ENCODE measurements around the gene NUP155.
"Not testable (repeated sequence)": the region's sequence is repeated elsewhere in the genome, so short reads cannot be mapped to it uniquely, and the experiment has no call there.

The NUP155 gene

GRCh38 chr5:37370550-37370863 is 399 bp downstream of the NUP155 start:
- ChIA-PET CTCF (interaction anchor here (0.6 to 1.4 kb wide), 5 partner anchors 8 to 822 kb away, joined by 3 to 7 read pairs (median 3); partner anchors contain the start of gene WDR70), POLR2A (interaction anchor here (0.7 to 1.9 kb wide), 14 partner anchors 9 to 1218 kb away, joined by 3 to 85 read pairs (median 4); partner anchors contain the start of genes CPLANE1, LMBRD2, NIPBL and SKP2)
- TF ChIP-seq ZNF433 (tag by site-specific recombination; IDR thresholded peaks at IDR 0.05; ENCODE audit: low read depth) (no peak), PBX3 (CRISPR knock-in tag; IDR thresholded peaks at IDR 0.05) (no peak), RBAK (tag by site-specific recombination; IDR thresholded peaks at IDR 0.05) (no peak), ZNF558 (tag by site-specific recombination; IDR thresholded peaks at IDR 0.05) (0 out of 2 replicates have a peak, but pooled peaks have one; percentile 5), ZBTB21 (tag by site-specific recombination; IDR thresholded peaks at IDR 0.05) (no peak), ZNF561 (tag by site-specific recombination; IDR thresholded peaks at IDR 0.05; ENCODE audit: borderline replicate concordance) (0 out of 2 replicates have a peak, but pooled peaks have one; percentile 16), ZNF146 (tag by site-specific recombination; IDR thresholded peaks at IDR 0.05) (peak; percentile 5; the same call in 1 of the 2 replicates), ZBTB44 (tag by site-specific recombination; IDR thresholded peaks at IDR 0.05) (0 out of 2 replicates have a peak, but pooled peaks have one; percentile 8), ZNF416 (tag by site-specific recombination; IDR thresholded peaks at IDR 0.05) (no peak), PRDM1 (tag by site-specific recombination; IDR thresholded peaks at IDR 0.05) (peak; percentile 94)
- TF ChIP-seq, protein P1, sequence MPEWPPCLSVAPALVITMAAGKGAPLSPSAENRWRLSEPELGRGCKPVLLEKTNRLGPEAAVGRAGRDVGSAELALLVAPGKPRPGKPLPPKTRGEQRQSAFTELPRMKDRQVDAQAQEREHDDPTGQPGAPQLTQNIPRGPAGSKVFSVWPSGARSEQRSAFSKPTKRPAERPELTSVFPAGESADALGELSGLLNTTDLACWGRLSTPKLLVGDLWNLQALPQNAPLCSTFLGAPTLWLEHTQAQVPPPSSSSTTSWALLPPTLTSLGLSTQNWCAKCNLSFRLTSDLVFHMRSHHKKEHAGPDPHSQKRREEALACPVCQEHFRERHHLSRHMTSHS (tag by site-specific recombination; IDR thresholded peaks at IDR 0.05), result no peak
- Histone ChIP-seq H3K27ac (ENCODE audit: extremely low read depth, low read depth, low read length) (peak overlapping the region; percentile 88), H3K36me3 (ENCODE audit: control insufficient read depth in 2 of 2, insufficient read depth in 1 of 2, low read length in 2 of 2) (peaks cover 15 to 29% of the 10 kb centered on the region in 2 experiments; a peak in 2 of 3 replicates), H3K4me1 (ENCODE audit: control insufficient read depth, insufficient read depth, low read length) (peaks cover 11% of the 10 kb centered on the region), H3K9me3 (ENCODE audit: control insufficient read depth, insufficient read depth, low read depth, low read length) (no peaks in the 10 kb centered on the region), H3K4me3 (ENCODE audit: low read depth, low read length) (peak overlapping the region; percentile 97)

DNA sequence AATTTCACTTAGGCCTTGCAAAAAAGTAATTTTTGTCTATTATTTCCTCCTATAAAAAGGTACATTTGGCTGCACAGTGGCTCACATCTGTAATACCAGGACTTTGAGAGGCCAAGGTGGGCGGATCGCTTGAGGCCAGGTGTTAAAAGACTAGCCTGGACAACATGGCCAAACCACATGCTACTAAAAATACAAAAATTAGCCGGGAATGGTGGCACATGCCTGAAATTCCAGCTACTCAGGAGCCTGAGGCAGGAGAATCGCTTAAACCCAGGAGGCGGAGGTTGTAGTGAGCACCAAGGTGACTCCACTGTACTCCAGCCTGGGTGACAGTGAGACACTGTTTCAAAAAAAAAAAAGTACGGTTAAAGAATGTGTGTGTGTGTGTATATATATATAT is 15.7 kb downstream of the NUP155 start:
- H3K4me3 ChIP-seq (ENCODE audit: low read depth, low read length), result no peak overlapping the region
- H3K9me3 ChIP-seq (ENCODE audit: control insufficient read depth, insufficient read depth, low read depth, low read length), result no peaks in the 10 kb centered on the region
- H3K36me3 ChIP-seq (ENCODE audit: control insufficient read depth in 2 of 2, insufficient read depth in 1 of 2, low read length in 2 of 2), result peaks cover 78 to 96% of the 10 kb centered on the region in 2 experiments
- H3K4me1 ChIP-seq (ENCODE audit: control insufficient read depth, insufficient read depth, low read length), result no peaks in the 10 kb centered on the region
- ChIA-PET CTCF (no interaction called here), POLR2A (no interaction called here)
- no peak overlapping the region for H3K27ac ChIP-seq (ENCODE audit: extremely low read depth, low read depth, low read length)
- TF ChIP-seq GLIS2 (tag by site-specific recombination; IDR thresholded peaks at IDR 0.05), result no peak
- TF ChIP-seq ZNF561 (tag by site-specific recombination; IDR thresholded peaks at IDR 0.05; ENCODE audit: borderline replicate concordance), result no peak

DNA sequence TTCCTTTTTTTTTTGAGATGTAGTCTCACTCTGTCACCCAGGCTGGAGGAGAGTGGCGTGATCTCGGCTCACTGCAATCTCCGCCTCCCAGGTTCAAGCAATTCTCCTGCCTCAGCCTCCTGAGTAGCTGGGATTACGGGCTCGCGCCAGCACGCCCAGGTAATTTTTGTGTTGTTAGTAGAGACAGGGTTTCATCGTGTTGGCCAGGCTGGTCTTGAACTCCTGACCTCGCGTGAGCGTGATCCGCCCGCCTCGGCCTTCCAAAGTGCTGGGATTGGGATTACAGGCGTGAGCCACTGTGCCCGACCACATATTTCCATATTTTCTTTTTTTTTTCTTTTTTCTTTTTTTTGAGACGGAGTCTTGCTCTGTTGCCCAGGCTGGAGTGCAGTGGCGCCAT is 28.2 kb downstream of the NUP155 start:
- CTCF ChIA-PET, result interaction anchor here (0.7 kb wide), 1 partner anchor 415 kb away, joined by 4 read pairs; no protein-coding TSS in a partner anchor
- H3K27ac ChIP-seq (ENCODE audit: extremely low read depth, low read depth, low read length); H3K9me3 ChIP-seq (ENCODE audit: control insufficient read depth, insufficient read depth, low read depth, low read length); POLR2A ChIA-PET; H3K4me3 ChIP-seq (ENCODE audit: low read depth, low read length); H3K4me1 ChIP-seq (ENCODE audit: control insufficient read depth, insufficient read depth, low read length): not testable (repeated sequence)
- TF ChIP-seq ZNF121 (tag by site-specific recombination; IDR thresholded peaks at IDR 0.05), result 0 out of 2 replicates have a peak, but pooled peaks have one; percentile 43
- H3K36me3 ChIP-seq (ENCODE audit: control insufficient read depth in 2 of 2, insufficient read depth in 1 of 2, low read length in 2 of 2), result peaks cover 85 to 98% of the 10 kb centered on the region in 2 experiments

GRCh38 chr5:37334754-37335153 is 36.2 kb downstream of the NUP155 start:
- CTCF ChIA-PET, result not testable (repeated sequence)

More at GRCh38 chr5:37334754-37335153, 36.2 kb downstream of the NUP155 start:
- not testable (repeated sequence) for H3K4me1 ChIP-seq (ENCODE audit: control insufficient read depth, insufficient read depth, low read length); H3K27ac ChIP-seq (ENCODE audit: extremely low read depth, low read depth, low read length); H3K4me3 ChIP-seq (ENCODE audit: low read depth, low read length); H3K9me3 ChIP-seq (ENCODE audit: control insufficient read depth, insufficient read depth, low read depth, low read length)
- peak; percentile 66 for TF ChIP-seq KLF1 (tag by site-specific recombination; IDR thresholded peaks at IDR 0.05)
- H3K36me3 ChIP-seq (ENCODE audit: control insufficient read depth in 2 of 2, insufficient read depth in 1 of 2, low read length in 2 of 2), result peaks cover 82 to 99% of the 10 kb centered on the region in 2 experiments
- POLR2A ChIA-PET, result interaction anchor here (0.9 kb wide), 1 partner anchor 36 kb away, joined by 4 read pairs; the partner anchor contains the start of gene NUP155
